SK-N-SH treated with all-trans-retinoic acid at 6 μM for 48 hours (cell line): ENCODE results near the gene LPGAT1.

Source experiments
- ATAC-seq: fragments of 200-7000 bp; cut with Tn5 transposase; 3 replicates; pipeline ENCODE4 v1.9.1; 2020; ENCODE audit warnings: mild to moderate bottlenecking, moderate library complexity
- ARNTL ChIP-seq: fragments of 450-650 bp; formaldehyde crosslinking; IDR thresholded peaks from 2 replicates; pipeline ENCODE4 v1.5.0; 2020; ENCODE audit warnings: low read depth, mild to moderate bottlenecking, moderate library complexity, borderline replicate concordance
- BACH2 ChIP-seq: fragments of 250-450 bp; sonication (Bioruptor Pico); IDR thresholded peaks from 2 replicates; pipeline ENCODE4 v1.9.0; 2021; ENCODE audit warnings: mild to moderate bottlenecking, borderline replicate concordance
- CREB5 ChIP-seq: fragments of 250-450 bp; sonication (Bioruptor Pico); IDR thresholded peaks from 2 replicates; pipeline ENCODE4 v1.5.1; 2020; ENCODE audit warnings: low read depth, mild to moderate bottlenecking, moderate library complexity
- CSDC2 ChIP-seq: fragments of 250-450 bp; sonication (Bioruptor Pico); IDR thresholded peaks from 2 replicates; pipeline ENCODE4 v1.5.0; 2020; ENCODE audit warnings: mild to moderate bottlenecking, moderate library complexity
- CSRNP3 ChIP-seq: fragments of 250-450 bp; sonication (Bioruptor Pico); IDR thresholded peaks from 2 replicates; pipeline ENCODE4 v1.5.1; 2021; ENCODE audit warnings: mild to moderate bottlenecking, moderate library complexity
- ESRRG ChIP-seq: fragments of 250-450 bp; sonication (Bioruptor Pico); IDR thresholded peaks from 2 replicates; pipeline ENCODE4 v1.6.1; 2021; ENCODE audit warnings: mild to moderate bottlenecking
- GLIS3 ChIP-seq: fragments of 250-450 bp; sonication (Bioruptor Pico); IDR thresholded peaks from 2 replicates; pipeline ENCODE4 v1.5.0; 2020; ENCODE audit warnings: mild to moderate bottlenecking, moderate library complexity
- ISL1 ChIP-seq: fragments of 250-450 bp; sonication (Bioruptor Pico); IDR thresholded peaks from 2 replicates; pipeline ENCODE4 v2.1.2; 2022; ENCODE audit warnings: mild to moderate bottlenecking, moderate library complexity
- OSR1 ChIP-seq: fragments of 250-450 bp; sonication (Bioruptor Pico); IDR thresholded peaks from 2 replicates; pipeline ENCODE4 v1.8.0; 2022; ENCODE audit warnings: moderate library complexity, mild to moderate bottlenecking, inconsistent platforms
- PATZ1 ChIP-seq: fragments of 250-450 bp; sonication (Bioruptor Pico); IDR thresholded peaks from 2 replicates; pipeline ENCODE4 v1.8.0; 2020; ENCODE audit warnings: mild to moderate bottlenecking, moderate library complexity, borderline replicate concordance
- POU6F1 ChIP-seq: fragments of 250-450 bp; sonication (Bioruptor Pico); IDR thresholded peaks from 2 replicates; pipeline ENCODE4 v1.8.0; 2021; ENCODE audit warnings: low read depth, mild to moderate bottlenecking, moderate library complexity, borderline replicate concordance
- PPARA ChIP-seq: fragments of 250-450 bp; sonication (Bioruptor Pico); IDR thresholded peaks from 2 replicates; pipeline ENCODE4 v1.5.0; 2020; ENCODE audit warnings: mild to moderate bottlenecking, borderline replicate concordance
- RARB ChIP-seq: fragments of 250-450 bp; sonication (Bioruptor Pico); IDR thresholded peaks from 2 replicates; pipeline ENCODE4 v1.8.0; 2021; ENCODE audit warnings: mild to moderate bottlenecking, moderate library complexity
- SNAI2 ChIP-seq: fragments of 250-450 bp; sonication (Bioruptor Pico); IDR thresholded peaks from 2 replicates; pipeline ENCODE4 v1.5.0; 2020; ENCODE audit warnings: mild to moderate bottlenecking, moderate library complexity
- TCF4 ChIP-seq: fragments of 250-450 bp; sonication (Bioruptor Pico); IDR thresholded peaks from 2 replicates; pipeline ENCODE4 v1.8.0; 2021; ENCODE audit warnings: mild to moderate bottlenecking, moderate library complexity, borderline replicate concordance
- TOX ChIP-seq: fragments of 250-450 bp; sonication (Bioruptor Pico); IDR thresholded peaks from 2 replicates; pipeline ENCODE4 v1.8.0; 2021; ENCODE audit warnings: mild to moderate bottlenecking, moderate library complexity, borderline replicate concordance
- TSHZ2 ChIP-seq: fragments of 250-450 bp; sonication (Bioruptor Pico); IDR thresholded peaks from 2 replicates; pipeline ENCODE4 v1.5.0; 2020; ENCODE audit warnings: mild to moderate bottlenecking, moderate library complexity
- ZC3H10 ChIP-seq: fragments of 250-450 bp; sonication (Bioruptor Pico); IDR thresholded peaks from 2 replicates; pipeline ENCODE4 v1.5.1; 2021; ENCODE audit warnings: mild to moderate bottlenecking, moderate library complexity
- ZFP3 ChIP-seq: fragments of 250-450 bp; sonication (Bioruptor Pico); IDR thresholded peaks from 2 replicates; pipeline ENCODE4 v1.5.0; 2020; ENCODE audit warnings: mild to moderate bottlenecking, moderate library complexity
- ZFP30 ChIP-seq: fragments of 450-650 bp; formaldehyde crosslinking; IDR thresholded peaks from 2 replicates; pipeline ENCODE4 v1.5.0; 2022; ENCODE audit warnings: mild to moderate bottlenecking, moderate library complexity
- ZNF565 ChIP-seq: fragments of 450-650 bp; formaldehyde crosslinking; conservative IDR thresholded peaks from 2 replicates; pipeline ENCODE4 v1.5.0; 2020; ENCODE audit warnings: low read depth, mild to moderate bottlenecking, moderate library complexity
- ZNF70 ChIP-seq: fragments of 450-650 bp; formaldehyde crosslinking; IDR thresholded peaks from 2 replicates; pipeline ENCODE4 v1.5.0; 2020; ENCODE audit warnings: mild to moderate bottlenecking, moderate library complexity
- ZNF8 ChIP-seq: fragments of 450-650 bp; formaldehyde crosslinking; IDR thresholded peaks from 2 replicates; pipeline ENCODE4 v1.5.0; 2020; ENCODE audit warnings: mild to moderate bottlenecking, moderate library complexity

The LPGAT1 gene

GRCh38 chr1:211830055-211830327 lies 572 bp downstream of the LPGAT1 start:
- no peak for TF ChIP-seq ISL1 (CRISPR knock-in tag)
- no peak for TF ChIP-seq ZFP30 (CRISPR knock-in tag)
- TF ChIP-seq CSRNP3 (CRISPR knock-in tag): no peak
- TF ChIP-seq PATZ1: no peak
- TF ChIP-seq ARNTL (CRISPR knock-in tag): no peak
- TF ChIP-seq POU6F1 (CRISPR knock-in tag): no peak
- TF ChIP-seq CREB5 (CRISPR knock-in tag): no peak
- no peak for TF ChIP-seq TSHZ2 (CRISPR knock-in tag)
- no peak for TF ChIP-seq TOX (CRISPR knock-in tag)
- TF ChIP-seq ZNF565 (CRISPR knock-in tag): no peak
- no peak for TF ChIP-seq BACH2 (CRISPR knock-in tag)
- TF ChIP-seq ESRRG: no peak
- no peak for TF ChIP-seq CSDC2 (CRISPR knock-in tag)
- no peak for TF ChIP-seq OSR1
- TF ChIP-seq ZC3H10 (CRISPR knock-in tag): no peak
- no peak for TF ChIP-seq ZNF70 (CRISPR knock-in tag)
- TF ChIP-seq PPARA (CRISPR knock-in tag): no peak
- no peak for TF ChIP-seq TCF4 (CRISPR knock-in tag)
- TF ChIP-seq RARB (CRISPR knock-in tag): no peak
- peak; percentile 8 for ATAC-seq

GRCh38 chr1:211829343-211830054 lies 1.1 kb downstream of the LPGAT1 start:
- no peak for TF ChIP-seq ZFP3
- no peak for TF ChIP-seq CSDC2 (CRISPR knock-in tag)
- no peak for TF ChIP-seq GLIS3 (CRISPR knock-in tag)
- TF ChIP-seq PPARA (CRISPR knock-in tag): no peak
- TF ChIP-seq SNAI2: no peak
- TF ChIP-seq PATZ1: no peak
- no peak for TF ChIP-seq POU6F1 (CRISPR knock-in tag)
- TF ChIP-seq ZNF70 (CRISPR knock-in tag): no peak
- no peak for TF ChIP-seq ISL1 (CRISPR knock-in tag)
- TF ChIP-seq BACH2 (CRISPR knock-in tag): no peak
- TF ChIP-seq CSRNP3 (CRISPR knock-in tag): no peak
- TF ChIP-seq ZNF8 (CRISPR knock-in tag): no peak
- no peak for TF ChIP-seq TOX (CRISPR knock-in tag)

More at GRCh38 chr1:211829343-211830054, 1.1 kb downstream of the LPGAT1 start:
- peak; percentile 55 for ATAC-seq
